Measurements from ENCODE around the gene R3HDML.

DNA sequence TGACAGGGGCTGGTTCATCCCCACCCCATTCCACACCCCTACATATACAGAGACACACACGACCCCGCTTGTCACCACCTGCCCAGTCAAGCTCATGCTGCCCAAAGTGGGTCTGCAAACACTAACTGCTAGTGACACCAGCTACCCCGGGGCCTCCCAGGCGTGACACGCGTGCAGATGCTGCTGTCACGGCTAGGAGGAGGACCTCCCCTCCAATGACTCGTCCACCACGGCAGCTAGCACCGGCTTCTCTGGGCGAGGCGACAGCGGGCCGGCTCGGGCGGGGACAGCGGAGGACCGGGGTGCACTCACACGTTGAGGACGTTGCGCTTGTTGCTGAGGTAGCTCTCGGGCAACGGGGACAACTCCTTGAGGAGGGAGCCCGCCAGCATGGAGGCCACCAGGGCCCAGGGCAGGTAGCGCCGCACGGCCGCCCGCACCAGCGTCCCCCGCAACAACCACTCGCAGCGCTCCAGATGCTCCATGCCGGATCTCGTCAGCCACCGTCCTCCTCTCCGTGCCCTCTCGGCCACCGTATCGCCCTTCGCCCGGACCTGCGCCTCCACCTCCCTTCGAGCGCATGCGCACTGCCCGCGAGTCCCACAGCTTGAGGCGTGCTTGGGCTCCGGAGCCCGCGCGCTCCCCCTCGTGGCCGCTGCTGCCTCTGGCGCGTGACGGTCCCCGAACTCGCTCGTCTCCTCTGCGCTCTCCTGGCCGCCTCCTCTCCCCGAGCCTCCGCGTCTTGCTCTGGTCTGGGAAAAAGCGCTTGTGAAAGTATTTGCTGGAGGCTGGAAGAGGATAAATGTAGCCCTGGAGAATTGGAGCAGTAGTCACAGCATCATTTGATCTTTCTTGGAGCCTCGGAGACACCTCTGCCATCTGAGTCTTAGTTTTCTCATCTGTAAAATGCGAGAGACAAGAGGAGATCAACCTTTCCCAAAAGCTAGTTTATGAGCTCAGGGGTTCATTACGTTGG, 25.9 kb upstream of the R3HDML start, which contains the start of gene FITM2:
- TF ChIP-seq POLR2A (IDR thresholded peaks at IDR 0.05) (no peak), CTCF (IDR thresholded peaks at IDR 0.05) (peak; percentile 94 to 99 (median 98))
